Cardiac muscle cell (in vitro differentiated cells and primary cell): ENCODE results near the gene APRT. TPM values are rescaled to one million over a fixed set of nuclear protein-coding genes. Genes with fewer than 3 reads are reported as not detected.
A peak's percentile ranks its signal among the peaks of the same experiment; 100 is the strongest.
"Not testable (repeated sequence)": the region's sequence is repeated elsewhere in the genome, so short reads cannot be mapped to it uniquely, and the experiment has no call there.

ENCODE experiments used
- DNase-seq, 2 donors: peaks; one replicate each; pipeline versions ENCODE4 v3.0.0 to v3.0.0-alpha.2; 2010 to 2017; ENCODE audit warnings: low read depth in 1 of 2, low spot score in 1 of 2
- H3K27ac ChIP-seq: fragments of 200-600 bp; sonication (generic); 2 replicates; pipeline ENCODE4 v1.5.1; 2016
- H3K27me3 ChIP-seq: fragments of 200-600 bp; sonication (generic); 2 replicates; pipeline ENCODE4 v1.6.0; 2016; ENCODE audit warnings: control low read depth
- H3K36me3 ChIP-seq: fragments of 200-600 bp; sonication (generic); 2 replicates; pipeline ENCODE4 v1.5.1; 2016; ENCODE audit warnings: control low read depth
- H3K4me1 ChIP-seq: fragments of 200-600 bp; sonication (generic); 2 replicates; pipeline ENCODE4 v1.8.1; 2017; ENCODE audit warnings: low read depth, mild to moderate bottlenecking, mixed run types
- H3K4me3 ChIP-seq: fragments of 200-600 bp; sonication (generic); 2 replicates; pipeline ENCODE4 v1.5.1; 2016; ENCODE audit warnings: mild to moderate bottlenecking
- H3K9me3 ChIP-seq: fragments of 200-600 bp; sonication (generic); 2 replicates; pipeline ENCODE4 v1.5.1; 2017; ENCODE audit warnings: low read depth, mild to moderate bottlenecking, control low read depth
- polyA plus RNA-seq: library from polyadenylated mRNA; unstranded; fragments of >200 nt; fragmentation: Nextera tagmentation; extraction: Ambion mirVana; gene quantifications from 2 replicates; pipeline ENCODE4 v1.2.1, GENCODE V29; 2016
- total RNA-seq: library from RNA; depleted of rRNA; stranded (reverse); fragments of >200 nt; gene quantifications from 2 replicates; pipeline ENCODE4 v1.2.3, GENCODE V29; 2016
- TF ChIP-seq, protein P1 (sequence below): IDR thresholded peaks from 2 replicates; pipeline ENCODE4 v1.5.1; 2012; ENCODE audit warnings: low read depth, mild to moderate bottlenecking, low read length

APRT gene
- total and polyA plus RNA-seq, 2 experiments from 2014 or later, result 123 to 169 TPM

DNA sequence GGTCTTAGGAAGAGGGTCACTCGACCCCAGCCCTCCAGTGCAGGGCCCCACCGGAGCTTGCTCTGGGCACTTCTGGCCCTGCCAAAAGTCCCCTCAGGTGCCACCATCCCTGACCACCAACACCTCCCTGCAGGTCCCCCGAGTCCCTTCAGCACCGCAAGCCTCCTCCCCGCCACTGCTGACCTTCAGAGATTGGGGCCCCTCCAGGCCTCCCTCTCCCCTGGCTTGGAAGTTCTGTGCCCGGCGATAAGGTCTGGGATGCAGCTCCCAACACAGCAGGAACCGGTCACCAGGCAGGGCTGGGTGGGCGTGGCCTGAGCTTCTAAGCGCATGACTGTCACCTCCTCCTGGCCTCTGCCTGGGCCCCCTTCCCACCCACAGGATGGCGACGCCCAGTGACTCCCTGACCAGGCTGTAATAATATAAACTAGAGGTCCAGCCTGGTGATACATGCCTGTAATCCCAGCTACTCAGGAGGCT, 37.9 kb downstream of the APRT start:
- Histone ChIP-seq H3K4me1 (peaks cover 55% of the 10 kb centered on the region), H3K27ac (peak overlapping the region; percentile 97), H3K36me3 (no peaks in the 10 kb centered on the region), H3K9me3 (no peaks in the 10 kb centered on the region), H3K27me3 (no peaks in the 10 kb centered on the region), H3K4me3 (no peak overlapping the region)
- TF ChIP-seq, protein P1, sequence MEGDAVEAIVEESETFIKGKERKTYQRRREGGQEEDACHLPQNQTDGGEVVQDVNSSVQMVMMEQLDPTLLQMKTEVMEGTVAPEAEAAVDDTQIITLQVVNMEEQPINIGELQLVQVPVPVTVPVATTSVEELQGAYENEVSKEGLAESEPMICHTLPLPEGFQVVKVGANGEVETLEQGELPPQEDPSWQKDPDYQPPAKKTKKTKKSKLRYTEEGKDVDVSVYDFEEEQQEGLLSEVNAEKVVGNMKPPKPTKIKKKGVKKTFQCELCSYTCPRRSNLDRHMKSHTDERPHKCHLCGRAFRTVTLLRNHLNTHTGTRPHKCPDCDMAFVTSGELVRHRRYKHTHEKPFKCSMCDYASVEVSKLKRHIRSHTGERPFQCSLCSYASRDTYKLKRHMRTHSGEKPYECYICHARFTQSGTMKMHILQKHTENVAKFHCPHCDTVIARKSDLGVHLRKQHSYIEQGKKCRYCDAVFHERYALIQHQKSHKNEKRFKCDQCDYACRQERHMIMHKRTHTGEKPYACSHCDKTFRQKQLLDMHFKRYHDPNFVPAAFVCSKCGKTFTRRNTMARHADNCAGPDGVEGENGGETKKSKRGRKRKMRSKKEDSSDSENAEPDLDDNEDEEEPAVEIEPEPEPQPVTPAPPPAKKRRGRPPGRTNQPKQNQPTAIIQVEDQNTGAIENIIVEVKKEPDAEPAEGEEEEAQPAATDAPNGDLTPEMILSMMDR, result no peak
- DNase-seq, result peak; percentile 42 to 81

DNA sequence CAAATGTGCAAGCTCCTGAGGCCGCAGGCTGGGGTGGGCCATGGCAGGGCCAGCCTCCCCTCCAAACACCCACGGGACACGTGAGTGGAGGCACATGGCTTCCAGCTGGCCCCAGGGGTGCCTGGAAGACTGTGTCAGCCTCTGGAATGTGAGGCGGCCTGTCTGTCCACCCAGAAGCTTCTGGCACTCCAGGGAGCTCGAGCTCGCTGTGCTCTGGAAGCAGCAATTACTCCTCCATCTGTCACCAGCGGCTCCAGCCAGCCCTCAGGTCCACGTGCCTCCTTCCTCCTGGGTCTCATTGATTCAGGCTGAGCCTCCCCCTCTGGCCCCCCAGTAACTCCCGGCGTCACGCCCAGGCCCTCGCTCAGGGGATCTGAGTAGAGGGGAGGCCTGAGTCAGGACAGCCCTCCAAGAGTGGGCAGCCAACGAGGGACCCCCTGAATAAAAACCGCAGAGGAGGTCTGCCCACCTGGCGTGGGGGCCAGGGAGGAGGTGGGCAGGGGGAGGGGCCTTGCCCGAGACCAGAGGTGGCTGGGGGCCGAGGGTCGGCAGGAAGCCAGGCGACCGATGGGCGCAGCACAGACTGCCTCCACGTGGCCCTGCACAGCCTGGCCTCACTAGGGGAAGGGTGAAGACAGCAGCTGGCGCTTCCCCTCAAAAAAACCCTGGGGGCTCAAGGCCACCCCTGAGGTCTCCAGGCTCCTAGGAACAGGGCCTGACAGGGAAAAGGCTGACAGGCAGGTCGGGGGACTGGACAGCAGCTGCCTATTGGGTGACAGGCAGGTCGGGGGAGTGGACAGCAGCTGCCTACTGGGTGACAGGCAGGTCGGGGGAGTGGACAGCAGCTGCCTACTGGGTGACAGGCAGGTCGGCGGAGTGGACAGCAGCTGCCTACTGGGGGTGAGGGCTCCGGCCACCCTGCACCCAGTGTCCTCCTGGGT, 38.6 kb downstream of the APRT start:
- H3K27me3 ChIP-seq, result no peaks in the 10 kb centered on the region
- H3K4me3 ChIP-seq, result no peak overlapping the region
- peak overlapping the region; percentile 97 for H3K27ac ChIP-seq
- peaks cover 60% of the 10 kb centered on the region for H3K4me1 ChIP-seq
- no peaks in the 10 kb centered on the region for H3K9me3 ChIP-seq
- TF ChIP-seq, protein P1, result no peak
- peak; percentile 85 for DNase-seq
- H3K36me3 ChIP-seq, result no peaks in the 10 kb centered on the region

DNA sequence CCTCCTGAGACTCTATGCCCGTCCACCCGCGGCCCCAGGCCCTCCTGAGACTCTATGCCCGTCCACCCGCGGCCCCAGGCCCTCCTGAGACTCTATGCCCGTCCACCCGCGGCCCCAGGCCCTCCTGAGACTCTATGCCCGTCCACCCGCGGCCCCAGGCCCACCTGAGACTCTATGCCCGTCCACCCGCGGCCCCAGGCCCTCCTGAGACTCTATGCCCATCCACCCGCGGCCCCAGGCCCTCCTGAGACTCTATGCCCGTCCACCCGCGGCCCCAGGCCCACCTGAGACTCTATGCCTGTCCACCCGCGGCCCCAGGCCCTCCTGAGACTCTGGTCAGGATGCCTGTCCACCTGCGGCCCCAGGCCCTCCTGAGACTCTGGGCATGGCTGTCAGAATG, 39.9 kb downstream of the APRT start:
- not testable (repeated sequence) for DNase-seq, H3K9me3 ChIP-seq, H3K36me3 ChIP-seq, H3K4me3 ChIP-seq, H3K27me3 ChIP-seq
- Histone ChIP-seq H3K27ac (peak overlapping the region; percentile 97), H3K4me1 (peaks cover 73% of the 10 kb centered on the region)

DNA sequence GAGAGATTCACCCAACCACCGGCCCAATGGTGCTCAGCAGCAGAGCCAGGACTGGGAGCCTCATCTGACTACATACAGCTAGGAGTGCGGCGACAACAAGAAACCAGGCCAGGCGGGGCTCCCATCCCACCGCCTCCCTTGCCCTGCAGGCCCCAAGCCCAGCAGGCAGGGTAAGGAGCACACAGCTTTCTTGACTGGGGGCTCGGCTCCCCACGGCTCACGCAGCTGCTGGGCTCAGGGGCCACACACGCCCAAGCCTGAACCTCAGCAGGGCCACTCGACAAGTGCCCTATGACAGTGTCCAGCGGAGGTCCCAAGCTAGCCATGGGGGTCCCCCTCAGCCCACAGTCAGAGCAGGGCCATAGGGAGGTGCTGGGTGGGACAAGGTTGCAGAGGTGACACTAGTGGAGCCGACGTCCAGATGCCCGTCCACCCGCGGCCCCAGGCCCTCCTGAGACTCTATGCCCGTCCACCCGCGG, 40.4 kb downstream of the APRT start:
- TF ChIP-seq, protein P1, result no peak
- Histone ChIP-seq H3K36me3 (no peaks in the 10 kb centered on the region), H3K4me3 (no peak overlapping the region), H3K9me3 (no peaks in the 10 kb centered on the region), H3K4me1 (peaks cover 73% of the 10 kb centered on the region), H3K27ac (peak overlapping the region; percentile 85), H3K27me3 (no peaks in the 10 kb centered on the region)
- no peak for DNase-seq

DNA sequence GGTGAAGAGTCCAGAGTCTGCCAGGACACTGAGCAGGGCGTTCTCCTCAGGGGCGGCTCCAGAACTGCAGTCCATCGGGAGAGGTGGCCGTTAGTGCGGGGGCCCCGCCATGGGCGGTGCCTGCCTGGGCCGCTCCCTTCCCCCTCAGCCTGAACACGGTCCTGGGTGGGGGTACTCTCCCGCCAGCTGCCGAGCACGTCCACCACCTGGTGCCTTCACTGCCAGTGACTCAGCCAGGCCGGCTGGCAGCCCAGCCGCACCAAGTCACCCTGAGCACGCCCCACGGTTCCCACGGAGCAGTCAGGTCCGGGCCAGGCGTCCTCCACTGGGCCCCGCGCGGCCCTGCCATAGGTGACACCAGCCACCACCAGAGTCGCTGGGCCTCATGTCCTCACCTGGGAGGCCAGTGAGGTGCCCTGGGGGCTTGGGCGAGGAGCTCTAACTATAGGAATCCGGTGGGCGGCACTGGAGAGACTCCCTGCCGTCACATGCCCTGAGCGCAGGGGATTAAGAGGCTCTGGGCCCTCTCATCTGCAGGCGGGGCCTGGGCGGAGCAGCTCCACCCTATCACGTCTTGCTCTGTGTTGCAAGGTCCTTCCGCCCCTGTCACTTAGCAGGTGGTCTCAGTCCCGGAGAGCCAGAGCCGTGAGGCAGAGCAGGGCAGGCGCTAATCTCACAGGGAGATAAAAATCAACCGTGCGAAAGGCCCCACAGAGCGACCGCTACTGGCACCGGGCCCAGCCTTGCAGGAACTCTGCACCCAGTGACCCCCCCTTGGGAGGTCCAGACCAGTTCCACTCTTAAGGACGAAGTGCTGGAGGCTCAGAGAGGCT, 41.1 kb downstream of the APRT start:
- H3K9me3 ChIP-seq, result no peaks in the 10 kb centered on the region
- H3K4me1 ChIP-seq, result peaks cover 73% of the 10 kb centered on the region
- peak overlapping the region; percentile 85 for H3K27ac ChIP-seq
- DNase-seq, result peak; percentile 78 to 93
- H3K4me3 ChIP-seq, result no peak overlapping the region
- H3K27me3 ChIP-seq, result no peaks in the 10 kb centered on the region
- TF ChIP-seq, protein P1, result no peak
- H3K36me3 ChIP-seq, result no peaks in the 10 kb centered on the region
